HepG2 (cell line): Measurements from ENCODE around the gene ARHGEF26.

Experiments used
- BHLHE40 ChIP-seq: IDR thresholded peaks from 2 replicates; pipeline ENCODE4 v1.6.1; 2011; ENCODE audit warnings: low read length, improper control_type of control experiment
- PHF8 ChIP-seq: sonication (generic); formaldehyde crosslinking; IDR thresholded peaks from 2 replicates; pipeline ENCODE4 v1.5.0; 2020; ENCODE audit warnings: missing genetic modification reagents
- RFX5 ChIP-seq: IDR thresholded peaks from 2 replicates; pipeline ENCODE4 v1.6.1; 2011; ENCODE audit warnings: low read depth, low read length, improper control_type of control experiment
- ZFP82 ChIP-seq: sonication (generic); formaldehyde crosslinking; IDR thresholded peaks from 2 replicates; pipeline ENCODE4 v1.5.1; 2020; ENCODE audit warnings: mild to moderate bottlenecking, missing genetic modification reagents, borderline replicate concordance
- ZFY ChIP-seq: sonication (generic); formaldehyde crosslinking; IDR thresholded peaks from 2 replicates; pipeline ENCODE4 v1.4.0; 2020; ENCODE audit warnings: missing genetic modification reagents
- ZNF549 ChIP-seq: sonication (generic); formaldehyde crosslinking; IDR thresholded peaks from 2 replicates; pipeline ENCODE4 v1.5.0; 2020; ENCODE audit warnings: missing genetic modification reagents
- TF ChIP-seq, protein P1 (sequence below): sonication (generic); formaldehyde crosslinking; IDR thresholded peaks from 2 replicates; pipeline ENCODE4 v1.5.0; 2020; ENCODE audit warnings: mild to moderate bottlenecking, missing genetic modification reagents, moderate library complexity

DNA sequence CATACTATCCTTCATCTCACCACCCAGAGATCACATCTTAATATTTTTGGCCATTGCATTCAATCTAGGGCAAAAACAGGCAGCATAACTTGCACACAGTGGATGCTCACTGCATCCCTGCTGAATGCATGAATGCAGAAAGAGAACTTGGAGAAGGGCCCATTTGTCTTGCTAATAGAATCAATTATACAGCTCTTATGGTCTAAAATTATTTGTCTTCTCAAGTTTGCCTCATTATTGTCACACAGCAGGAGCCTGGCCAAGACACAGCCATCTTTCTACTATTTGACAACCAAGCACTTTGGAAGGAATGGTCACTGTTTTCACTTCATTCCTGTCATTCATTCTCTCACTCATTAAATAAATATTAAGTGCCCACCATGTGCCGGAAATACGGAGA lies 1.2 kb upstream of the ARHGEF26 start:
- TF ChIP-seq ZFY (CRISPR knock-in tag): no peak
- TF ChIP-seq, protein P1, sequence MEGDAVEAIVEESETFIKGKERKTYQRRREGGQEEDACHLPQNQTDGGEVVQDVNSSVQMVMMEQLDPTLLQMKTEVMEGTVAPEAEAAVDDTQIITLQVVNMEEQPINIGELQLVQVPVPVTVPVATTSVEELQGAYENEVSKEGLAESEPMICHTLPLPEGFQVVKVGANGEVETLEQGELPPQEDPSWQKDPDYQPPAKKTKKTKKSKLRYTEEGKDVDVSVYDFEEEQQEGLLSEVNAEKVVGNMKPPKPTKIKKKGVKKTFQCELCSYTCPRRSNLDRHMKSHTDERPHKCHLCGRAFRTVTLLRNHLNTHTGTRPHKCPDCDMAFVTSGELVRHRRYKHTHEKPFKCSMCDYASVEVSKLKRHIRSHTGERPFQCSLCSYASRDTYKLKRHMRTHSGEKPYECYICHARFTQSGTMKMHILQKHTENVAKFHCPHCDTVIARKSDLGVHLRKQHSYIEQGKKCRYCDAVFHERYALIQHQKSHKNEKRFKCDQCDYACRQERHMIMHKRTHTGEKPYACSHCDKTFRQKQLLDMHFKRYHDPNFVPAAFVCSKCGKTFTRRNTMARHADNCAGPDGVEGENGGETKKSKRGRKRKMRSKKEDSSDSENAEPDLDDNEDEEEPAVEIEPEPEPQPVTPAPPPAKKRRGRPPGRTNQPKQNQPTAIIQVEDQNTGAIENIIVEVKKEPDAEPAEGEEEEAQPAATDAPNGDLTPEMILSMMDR (CRISPR knock-in tag): no peak
- no peak for TF ChIP-seq ZNF549
- no peak for TF ChIP-seq RFX5
- no peak for TF ChIP-seq ZFP82
- TF ChIP-seq PHF8 (CRISPR knock-in tag): no peak
- no peak for TF ChIP-seq BHLHE40
